Fibroblast of lung (primary cell): ENCODE measurements around the gene CCDC54.

Source experiments
- CTCF ChIP-seq, 2 donors: IDR thresholded peaks in 1 of 2; conservative IDR thresholded peaks in 1 of 2; 1 replicate in 1 of 2; 2 replicates in 1 of 2; pipeline ENCODE4 v1.5.1; 2011 to 2012; ENCODE audit warnings: low read length in 2 of 2, control low read depth in 1 of 2, inconsistent platforms in 1 of 2, low read depth in 1 of 2, mild to moderate bottlenecking in 1 of 2
- EZH2 ChIP-seq: IDR thresholded peaks from 2 replicates; pipeline ENCODE4 v1.5.1; 2012; ENCODE audit warnings: low read length, control low read depth, mild to moderate bottlenecking; ENCODE audit errors: missing control alignments

DNA sequence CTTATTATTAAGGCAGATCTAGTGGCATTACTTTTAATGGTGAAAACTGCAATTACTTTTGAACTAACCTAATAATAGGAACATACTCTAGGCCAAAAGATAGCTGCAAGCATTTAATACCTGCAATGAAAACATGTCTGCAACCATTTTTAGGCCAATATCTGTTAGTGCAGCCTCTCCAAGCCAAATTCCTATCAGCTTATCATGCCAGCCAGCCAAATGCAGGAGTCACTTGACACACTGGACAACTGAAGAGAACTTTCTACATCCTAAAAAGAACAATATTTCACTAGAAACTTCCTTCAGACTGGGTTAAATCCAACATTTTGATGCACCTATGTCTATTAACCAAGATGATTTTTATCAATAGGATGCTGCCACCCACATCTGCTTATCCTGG, 33.8 kb downstream of the CCDC54 start:
- TF ChIP-seq CTCF (conservative IDR thresholded peaks at IDR 0.05 in 1 of 2, IDR thresholded peaks at IDR 0.05 in 1 of 2; ENCODE audit: low read depth in 1 of 2, low read length in 2 of 2) (no peak), EZH2 (no peak)
